HUDEP-2 (cell line): ENCODE data around the gene ACOX2.

Experiments
- DNase-seq, 76 experiments: peaks; one replicate each; lab custom pipeline; 2025; ENCODE audit not compliant: unreplicated experiment in 76 of 76; lab: John Stamatoyannopoulos, UW

Gene ACOX2

GRCh38 chr3:58514405-58514804 is 22.6 kb downstream of the ACOX2 start:
- DNase-seq, result no peak

GRCh38 chr3:58508437-58508836 is 28.6 kb downstream of the ACOX2 start:
- DNase-seq, result no peak

GRCh38 chr3:58507356-58508078 is 29.5 kb downstream of the ACOX2 start:
- DNase-seq, result no peak

GRCh38 chr3:58502872-58503271 is 34.1 kb downstream of the ACOX2 start:
- DNase-seq, result no peak

GRCh38 chr3:58497097-58497496 is 39.9 kb downstream of the ACOX2 start:
- no peak for DNase-seq

DNA sequence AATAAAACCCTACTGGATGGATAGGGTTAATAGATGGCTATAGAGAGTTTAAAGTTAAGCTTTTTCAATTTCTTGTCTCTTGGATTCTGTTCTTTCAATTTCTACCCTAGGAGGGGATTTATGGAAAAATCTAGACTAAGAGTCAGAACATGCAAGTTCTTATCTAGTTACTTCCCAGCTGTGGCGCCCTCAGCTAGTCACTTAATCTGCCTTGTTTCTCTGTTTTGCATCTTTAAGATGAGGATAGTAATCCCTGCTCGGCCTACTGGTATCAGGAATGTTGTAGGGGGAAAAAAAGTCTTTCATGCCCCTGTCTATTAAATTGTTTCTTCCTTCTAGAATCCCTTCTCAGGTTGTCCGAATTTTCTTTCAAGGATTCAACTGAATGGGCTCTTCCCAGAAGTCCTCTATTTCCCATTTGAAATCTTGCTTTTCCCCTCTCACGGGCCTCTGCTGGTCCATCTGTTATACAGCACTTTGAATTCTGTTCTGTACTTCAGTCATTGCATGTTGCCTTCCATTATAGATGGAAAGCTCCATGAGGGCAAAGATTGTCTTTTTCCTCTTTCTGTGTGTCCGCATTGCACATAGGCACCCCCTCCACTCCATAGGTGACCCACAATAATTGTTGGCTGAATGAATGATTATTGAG is 40.7 kb downstream of the ACOX2 start:
- no peak for DNase-seq

DNA sequence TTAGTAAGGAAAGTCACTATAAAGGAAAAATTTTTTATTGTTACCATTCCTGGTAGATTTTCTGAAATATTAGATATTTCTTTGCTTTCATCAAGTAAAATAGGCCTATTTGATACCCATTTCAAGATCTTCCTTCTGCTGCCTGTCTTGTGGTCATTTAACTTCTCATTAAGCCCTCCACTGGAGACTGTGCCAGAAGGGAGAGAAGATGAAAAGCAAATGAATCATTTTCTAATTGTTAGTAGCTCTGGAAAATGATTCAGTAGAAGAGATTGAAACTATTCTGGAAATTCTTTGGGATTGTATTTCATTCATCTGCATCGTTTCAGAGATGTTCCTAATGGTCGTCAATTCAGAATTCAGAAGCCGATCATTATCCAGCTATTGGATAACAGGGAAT is 41.9 kb downstream of the ACOX2 start:
- DNase-seq, result no peak

GRCh38 chr3:58494107-58494506 is 42.9 kb downstream of the ACOX2 start:
- no peak for DNase-seq

GRCh38 chr3:58492494-58492905 is 44.5 kb downstream of the ACOX2 start:
- peak in 7 of 76 experiments; percentile 1 to 10 (median 5) for DNase-seq

DNA sequence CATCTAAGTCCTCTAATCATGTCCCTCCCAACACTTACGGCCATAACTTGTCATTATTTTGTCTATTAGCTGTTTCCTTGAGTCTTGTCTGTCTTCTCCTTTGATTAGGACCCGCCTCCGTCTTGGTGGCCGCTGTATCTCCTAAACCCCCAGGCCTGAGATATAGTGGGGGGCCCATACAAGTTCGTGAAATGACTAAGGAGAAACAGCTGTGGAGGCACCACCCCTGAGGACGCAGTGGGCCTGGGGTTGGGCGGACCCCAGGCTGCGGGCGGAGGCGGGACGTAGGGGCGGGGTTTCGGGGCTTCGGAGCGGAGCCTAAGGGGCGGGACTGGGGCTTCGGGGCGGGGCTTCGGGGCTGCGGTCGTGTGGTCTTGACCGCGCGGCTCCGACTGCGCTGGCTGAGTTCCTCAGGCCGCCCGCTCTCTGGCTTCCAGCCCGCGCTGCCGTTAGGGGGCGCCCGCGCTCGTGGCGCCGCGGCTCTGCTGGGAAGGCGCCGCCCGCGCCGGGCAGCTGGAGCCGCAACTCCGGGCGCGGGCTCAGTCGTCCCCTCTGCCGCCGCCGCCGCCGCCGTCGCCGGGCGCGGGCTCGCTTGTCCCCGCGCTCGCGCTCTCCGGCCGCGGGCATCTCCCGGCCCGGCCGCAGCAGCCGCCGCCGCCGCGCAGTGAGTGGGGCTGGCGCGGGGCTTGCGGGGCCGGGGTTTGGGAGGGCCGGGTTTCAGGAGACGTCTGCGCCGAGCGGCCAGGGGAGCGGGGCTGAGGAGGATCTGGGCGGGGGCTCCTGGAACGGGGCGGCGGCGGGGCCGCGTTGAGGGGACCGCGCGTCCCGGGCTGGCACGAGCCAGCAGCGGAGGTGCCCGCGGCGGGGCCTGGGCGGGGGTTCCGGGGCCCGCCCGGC is 45.2 kb downstream of the ACOX2 start, which contains the start of gene KCTD6:
KCTD6 (plus strand) TSS at position 591 of the 897 bp plus-strand sequence. CDS start 6,660 bp downstream, outside the sequence.
- DNase-seq, result peak in 74 of 76 experiments; percentile 10 to 93 (median 82)

- DNase-seq, result no peak
Measured at GRCh38 chr3:58490860-58491501, 46.0 kb downstream of the ACOX2 start.

- DNase-seq, result no peak
Measured at GRCh38 chr3:58488967-58489366, 48.0 kb downstream of the ACOX2 start.

GRCh38 chr3:58487140-58487886 is 49.7 kb downstream of the ACOX2 start:
- DNase-seq, result peak in 35 of 76 experiments; percentile 3 to 45 (median 16)

- no peak for DNase-seq
Measured at GRCh38 chr3:58485801-58486435, 51.1 kb downstream of the ACOX2 start.

DNA sequence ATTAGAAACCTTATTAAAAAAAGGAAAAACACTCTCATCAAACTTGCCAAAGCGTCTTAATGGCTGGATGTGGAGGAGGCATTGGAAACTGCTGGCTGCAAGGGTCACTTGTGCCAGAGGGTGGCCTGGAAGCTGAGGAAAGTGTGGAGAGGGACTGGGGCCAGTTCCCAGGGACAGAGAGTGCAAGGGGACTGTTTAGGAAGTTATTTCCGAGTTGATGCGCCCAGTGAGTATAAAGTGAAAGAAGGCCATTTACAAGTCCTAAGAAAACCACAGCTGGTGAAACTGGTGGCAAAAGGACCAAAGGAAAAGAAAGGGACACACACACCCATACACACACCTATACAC is 52.3 kb downstream of the ACOX2 start:
- no peak for DNase-seq

GRCh38 chr3:58484045-58484721 is 52.8 kb downstream of the ACOX2 start:
- DNase-seq, result no peak

GRCh38 chr3:58482917-58483636 is 53.9 kb downstream of the ACOX2 start:
- no peak for DNase-seq

GRCh38 chr3:58480309-58480708 is 56.7 kb downstream of the ACOX2 start:
- no peak for DNase-seq
